HG03060 (cell line): Measurements from ENCODE around the gene RAG1.
"Not testable (repeated sequence)": the region's sequence is repeated elsewhere in the genome, so short reads cannot be mapped to it uniquely, and the experiment has no call there.

Experiments used
- ATAC-seq: cut with Tn5 transposase; IDR thresholded peaks from one replicate; pipeline ENCODE4 v1.9.1; 2021; ENCODE audit warnings: low read depth, moderate number of reproducible peaks; ENCODE audit not compliant: unreplicated experiment

The RAG1 gene

GRCh38 chr11:36567694-36568093 is at the start of gene RAG1:
Gene RAG1 (plus strand): TSS chr11:36568007. CDS start chr11:36573305, 5,298 bp downstream.
- no peak for ATAC-seq

- no peak for ATAC-seq
Observed at GRCh38 chr11:36530840-36531239, 37.0 kb upstream of the RAG1 start.

- no peak for ATAC-seq
Observed at GRCh38 chr11:36532941-36533601, 34.7 kb upstream of the RAG1 start.

- ATAC-seq, result no peak
Observed at GRCh38 chr11:36534276-36534840, 33.4 kb upstream of the RAG1 start.

GRCh38 chr11:36540998-36541397 is 26.8 kb upstream of the RAG1 start:
- ATAC-seq, result peak; percentile 99

- no peak for ATAC-seq
Observed at GRCh38 chr11:36550385-36551115, 17.3 kb upstream of the RAG1 start.

- not testable (repeated sequence) for ATAC-seq
Observed at GRCh38 chr11:36557390-36557789, 10.4 kb upstream of the RAG1 start.

- no peak for ATAC-seq
Observed at GRCh38 chr11:36557991-36558390, 9.8 kb upstream of the RAG1 start.

- peak; percentile 98 for ATAC-seq
Observed at GRCh38 chr11:36558571-36559413, 9.0 kb upstream of the RAG1 start.

GRCh38 chr11:36564376-36565030 is 3.3 kb upstream of the RAG1 start:
- no peak for ATAC-seq

GRCh38 chr11:36565031-36565610 is 2.7 kb upstream of the RAG1 start:
- ATAC-seq, result no peak

GRCh38 chr11:36566407-36567053 is 1.3 kb upstream of the RAG1 start:
- no peak for ATAC-seq

GRCh38 chr11:36569095-36569494 is 1.3 kb downstream of the RAG1 start:
- ATAC-seq, result no peak

GRCh38 chr11:36574486-36574885 is 6.7 kb downstream of the RAG1 start:
- no peak for ATAC-seq

GRCh38 chr11:36577373-36577772 is 9.6 kb downstream of the RAG1 start:
- no peak for ATAC-seq

GRCh38 chr11:36577859-36578258 is 10.1 kb downstream of the RAG1 start:
- no peak for ATAC-seq

GRCh38 chr11:36578458-36578857 is 10.7 kb downstream of the RAG1 start:
- no peak for ATAC-seq

GRCh38 chr11:36581536-36581935 is 13.7 kb downstream of the RAG1 start:
- no peak for ATAC-seq

- no peak for ATAC-seq
Observed at GRCh38 chr11:36583667-36584066, 15.9 kb downstream of the RAG1 start.

GRCh38 chr11:36586543-36586942 is 18.7 kb downstream of the RAG1 start:
- ATAC-seq, result no peak
